Measurements from ENCODE around the gene AREL1. TPM values are rescaled to one million over a fixed set of nuclear protein-coding genes. Genes with fewer than 3 reads are reported as not detected.

AREL1 gene
- total RNA-seq, 1 experiment from 2014 or later = 34.2 TPM

GRCh38 chr14:74635847-74636246 lies 77.0 kb downstream of the AREL1 start:
- no peaks in the 10 kb centered on the region for H3K79me1 ChIP-seq (ENCODE audit: insufficient read depth, low read depth, low read length, poor library complexity, severe bottlenecking)
- no peak overlapping the region for H2AFZ ChIP-seq (ENCODE audit: low read length)
- H4K5ac ChIP-seq (ENCODE audit: insufficient read length, low read depth, low read length) = no peak overlapping the region
- H3K27ac ChIP-seq (ENCODE audit: insufficient read length, low read depth, low read length) = no peak overlapping the region
- no peak overlapping the region for H3K18ac ChIP-seq (ENCODE audit: insufficient read length, low read depth, low read length)
- H2BK5ac ChIP-seq (ENCODE audit: insufficient read length, low read length) = no peak overlapping the region
- no peak overlapping the region for H3K14ac ChIP-seq (ENCODE audit: insufficient read depth, low read length)
- H3K27me3 Mint-ChIP-seq (ENCODE audit: low read depth) = no peaks in the 10 kb centered on the region
- H3K4me2 ChIP-seq (ENCODE audit: insufficient read depth, insufficient read length, low read length) = no peak overlapping the region
- H3K23ac ChIP-seq (ENCODE audit: insufficient read length, low read depth, low read length) = no peak overlapping the region
- no peak overlapping the region for H3T11ph ChIP-seq (ENCODE audit: low read length)
- no peak overlapping the region for H2BK12ac ChIP-seq (ENCODE audit: insufficient read length, low read depth, low read length)
- no peaks in the 10 kb centered on the region for H3K9me3 Mint-ChIP-seq
- H3K56ac ChIP-seq (ENCODE audit: insufficient read length, low read depth, low read length) = no peak overlapping the region
- no peak for DNase-seq
- no CpG with 5 or more reads among the region's 3 CpGs for WGBS (ENCODE audit: extremely low coverage, insufficient read length, low lambda C conversion rate)
- H3K4me1 Mint-ChIP-seq = peaks cover 29 to 47% of the 10 kb centered on the region in 2 experiments
- no peaks in the 10 kb centered on the region for H3K79me2 ChIP-seq (ENCODE audit: insufficient read depth, low read length)
- H3K9ac ChIP-seq (ENCODE audit: extremely low read depth, insufficient read length, low read length) = no peak overlapping the region
- no peaks in the 10 kb centered on the region for H3K4me1 ChIP-seq (ENCODE audit: insufficient read depth, low read length)
- H2AK5ac ChIP-seq (ENCODE audit: insufficient read length, low read length) = no peak overlapping the region
- H3K23me2 ChIP-seq (ENCODE audit: insufficient read length, low read depth, low read length, poor library complexity, severe bottlenecking) = no peaks in the 10 kb centered on the region
- H3K4ac ChIP-seq (ENCODE audit: low read depth, low read length) = no peak overlapping the region
- no peak overlapping the region for H4K8ac ChIP-seq (replicated peaks; ENCODE audit: insufficient read length, low read depth, low read length)
- H2BK120ac ChIP-seq (ENCODE audit: low read depth, low read length, poor library complexity, severe bottlenecking) = no peak overlapping the region
- H3K9me3 ChIP-seq (ENCODE audit: control insufficient read depth, low read depth, low read length) = no peaks in the 10 kb centered on the region
- H3K27ac Mint-ChIP-seq = no peak overlapping the region; a peak in 1 of 7 replicates
- H3K36me3 Mint-ChIP-seq (ENCODE audit: insufficient read depth in 1 of 3, low read depth in 3 of 3) = no peaks in the 10 kb centered on the region
- H4K20me1 ChIP-seq (ENCODE audit: control insufficient read depth, insufficient read depth, insufficient read length) = no peaks in the 10 kb centered on the region
- H3K4me3 Mint-ChIP-seq = no peak overlapping the region
- H2BK20ac ChIP-seq (ENCODE audit: low read depth, low read length, poor library complexity, severe bottlenecking) = no peak overlapping the region
- H3K27me3 ChIP-seq (ENCODE audit: insufficient read depth, low read length) = no peaks in the 10 kb centered on the region
- TF ChIP-seq CTCF (conservative IDR thresholded peaks at IDR 0.05) = no peak
- no peak overlapping the region for H2BK15ac ChIP-seq (ENCODE audit: low read depth, low read length)
- no peak overlapping the region for H4K91ac ChIP-seq (ENCODE audit: insufficient read length, low read depth, low read length)
